Measurements from ENCODE around the gene PRSS2. TPM values are rescaled to one million over a fixed set of nuclear protein-coding genes. Genes with fewer than 3 reads are reported as not detected.

PRSS2 gene
- total and polyA plus RNA-seq, 9 of the 15 experiments (the other 6 are each of a cell fraction or from before 2014, with no cell fraction given), result 1.3 to 23.9 (median 3.8) TPM

DNA sequence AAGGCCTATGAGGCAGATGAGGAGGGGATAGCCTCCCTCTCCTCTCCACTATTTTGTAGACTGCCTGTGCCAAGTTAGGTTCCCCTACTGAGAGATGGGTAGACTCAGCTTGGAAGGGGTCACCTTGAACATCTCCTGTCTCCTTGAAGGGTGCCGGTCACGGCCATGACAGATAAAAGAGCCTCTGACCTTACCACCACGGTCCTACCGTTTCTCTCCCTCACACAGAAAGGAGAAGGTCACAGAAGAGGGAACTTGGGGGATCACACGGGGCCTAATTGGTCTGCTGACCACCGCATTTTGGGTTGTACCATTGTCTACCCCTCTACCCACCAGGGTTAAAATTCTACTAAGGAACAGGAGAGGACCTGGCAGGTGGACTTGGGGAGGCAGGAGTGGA, 17.0 kb downstream of the PRSS2 start:
- Histone ChIP-seq H3K4me2 (ENCODE audit: insufficient read depth, low read length) (peak overlapping the region; percentile 51), H3K9me1 (ENCODE audit: control insufficient read depth, insufficient read depth, low read length) (no peaks in the 10 kb centered on the region), H3K4me3 (no peak overlapping the region), H3K79me2 (ENCODE audit: control insufficient read depth, insufficient read depth, low read length) (no peaks in the 10 kb centered on the region), H3K9ac (ENCODE audit: insufficient read depth in 1 of 2, low read depth in 2 of 2, low read length in 2 of 2) (peak overlapping the region in 1 of 2 experiments; percentile 10; a peak in 1 of 4 replicates), H2AFZ (ENCODE audit: low read depth, low read length) (no peak overlapping the region), H3K9me3 (replicated peaks; ENCODE audit: control insufficient read depth, insufficient read depth, low read depth, low read length) (no peaks in the 10 kb centered on the region), H4K20me1 (replicated peaks; ENCODE audit: control insufficient read depth, insufficient read depth, low read length) (no peaks in the 10 kb centered on the region), H3K4me1 (replicated peaks in 1 of 2; ENCODE audit: control insufficient read depth in 2 of 2, insufficient read depth in 2 of 2, low read length in 2 of 2) (peaks cover 2 to 17% of the 10 kb centered on the region in 2 experiments; a peak in 4 of 5 replicates), H3K36me3 (ENCODE audit: control insufficient read depth, insufficient read depth, low read length) (no peaks in the 10 kb centered on the region), H3K27me3 (ENCODE audit: control insufficient read depth in 2 of 2, insufficient read depth in 2 of 2, low read length in 2 of 2) (peaks cover 0 to 22% of the 10 kb centered on the region in 2 experiments; a peak in 3 of 5 replicates), H3K27ac (ENCODE audit: extremely low read depth, low read depth, low read length) (no peak overlapping the region; the same call in 2 of the 3 replicates)
- in situ Hi-C loops (cut with MboI), result loop anchor here (25.0 kb wide), 1 partner anchor 150 kb away; no protein-coding TSS in a partner anchor
- no peak for DNase-seq (ENCODE audit: extremely low read depth in 1 of 4, low spot score in 3 of 4)
- intact Hi-C loops (cut with micrococcal nuclease), result no loop called here
- BruUV-seq (replicated peaks), result no TSS peak
- no peak for ATAC-seq
- ChIA-PET CTCF (ENCODE audit: low intra/inter-chr PET ratio) (no interaction called here), POLR2A (interaction anchor here (1.0 kb wide), 1 partner anchor 9 kb away, joined by 3 read pairs; no protein-coding TSS in a partner anchor)
- WGBS (ENCODE audit: insufficient coverage, low coverage, missing lambda C conversion rate), result 4% methylated on average over 6 of the region's 6 CpGs
- no peak for FAIRE-seq
- TF ChIP-seq TCF7L2 (IDR thresholded peaks at IDR 0.05; ENCODE audit: low read depth, low read length) (no peak), RFX1 (IDR thresholded peaks at IDR 0.05) (no peak), ZNF324 (CRISPR knock-in tag; IDR thresholded peaks at IDR 0.05) (no peak), ETV5 (CRISPR knock-in tag; IDR thresholded peaks at IDR 0.05; ENCODE audit: low read depth) (0 out of 2 replicates have a peak, but pooled peaks have one; percentile 25)
- TF ChIP-seq, protein P1, sequence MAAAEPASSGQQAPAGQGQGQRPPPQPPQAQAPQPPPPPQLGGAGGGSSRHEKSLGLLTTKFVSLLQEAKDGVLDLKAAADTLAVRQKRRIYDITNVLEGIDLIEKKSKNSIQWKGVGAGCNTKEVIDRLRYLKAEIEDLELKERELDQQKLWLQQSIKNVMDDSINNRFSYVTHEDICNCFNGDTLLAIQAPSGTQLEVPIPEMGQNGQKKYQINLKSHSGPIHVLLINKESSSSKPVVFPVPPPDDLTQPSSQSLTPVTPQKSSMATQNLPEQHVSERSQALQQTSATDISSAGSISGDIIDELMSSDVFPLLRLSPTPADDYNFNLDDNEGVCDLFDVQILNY (CRISPR knock-in tag; IDR thresholded peaks at IDR 0.05), result 0 out of 2 replicates have a peak, but pooled peaks have one; percentile 21
- TF ChIP-seq, protein P2, sequence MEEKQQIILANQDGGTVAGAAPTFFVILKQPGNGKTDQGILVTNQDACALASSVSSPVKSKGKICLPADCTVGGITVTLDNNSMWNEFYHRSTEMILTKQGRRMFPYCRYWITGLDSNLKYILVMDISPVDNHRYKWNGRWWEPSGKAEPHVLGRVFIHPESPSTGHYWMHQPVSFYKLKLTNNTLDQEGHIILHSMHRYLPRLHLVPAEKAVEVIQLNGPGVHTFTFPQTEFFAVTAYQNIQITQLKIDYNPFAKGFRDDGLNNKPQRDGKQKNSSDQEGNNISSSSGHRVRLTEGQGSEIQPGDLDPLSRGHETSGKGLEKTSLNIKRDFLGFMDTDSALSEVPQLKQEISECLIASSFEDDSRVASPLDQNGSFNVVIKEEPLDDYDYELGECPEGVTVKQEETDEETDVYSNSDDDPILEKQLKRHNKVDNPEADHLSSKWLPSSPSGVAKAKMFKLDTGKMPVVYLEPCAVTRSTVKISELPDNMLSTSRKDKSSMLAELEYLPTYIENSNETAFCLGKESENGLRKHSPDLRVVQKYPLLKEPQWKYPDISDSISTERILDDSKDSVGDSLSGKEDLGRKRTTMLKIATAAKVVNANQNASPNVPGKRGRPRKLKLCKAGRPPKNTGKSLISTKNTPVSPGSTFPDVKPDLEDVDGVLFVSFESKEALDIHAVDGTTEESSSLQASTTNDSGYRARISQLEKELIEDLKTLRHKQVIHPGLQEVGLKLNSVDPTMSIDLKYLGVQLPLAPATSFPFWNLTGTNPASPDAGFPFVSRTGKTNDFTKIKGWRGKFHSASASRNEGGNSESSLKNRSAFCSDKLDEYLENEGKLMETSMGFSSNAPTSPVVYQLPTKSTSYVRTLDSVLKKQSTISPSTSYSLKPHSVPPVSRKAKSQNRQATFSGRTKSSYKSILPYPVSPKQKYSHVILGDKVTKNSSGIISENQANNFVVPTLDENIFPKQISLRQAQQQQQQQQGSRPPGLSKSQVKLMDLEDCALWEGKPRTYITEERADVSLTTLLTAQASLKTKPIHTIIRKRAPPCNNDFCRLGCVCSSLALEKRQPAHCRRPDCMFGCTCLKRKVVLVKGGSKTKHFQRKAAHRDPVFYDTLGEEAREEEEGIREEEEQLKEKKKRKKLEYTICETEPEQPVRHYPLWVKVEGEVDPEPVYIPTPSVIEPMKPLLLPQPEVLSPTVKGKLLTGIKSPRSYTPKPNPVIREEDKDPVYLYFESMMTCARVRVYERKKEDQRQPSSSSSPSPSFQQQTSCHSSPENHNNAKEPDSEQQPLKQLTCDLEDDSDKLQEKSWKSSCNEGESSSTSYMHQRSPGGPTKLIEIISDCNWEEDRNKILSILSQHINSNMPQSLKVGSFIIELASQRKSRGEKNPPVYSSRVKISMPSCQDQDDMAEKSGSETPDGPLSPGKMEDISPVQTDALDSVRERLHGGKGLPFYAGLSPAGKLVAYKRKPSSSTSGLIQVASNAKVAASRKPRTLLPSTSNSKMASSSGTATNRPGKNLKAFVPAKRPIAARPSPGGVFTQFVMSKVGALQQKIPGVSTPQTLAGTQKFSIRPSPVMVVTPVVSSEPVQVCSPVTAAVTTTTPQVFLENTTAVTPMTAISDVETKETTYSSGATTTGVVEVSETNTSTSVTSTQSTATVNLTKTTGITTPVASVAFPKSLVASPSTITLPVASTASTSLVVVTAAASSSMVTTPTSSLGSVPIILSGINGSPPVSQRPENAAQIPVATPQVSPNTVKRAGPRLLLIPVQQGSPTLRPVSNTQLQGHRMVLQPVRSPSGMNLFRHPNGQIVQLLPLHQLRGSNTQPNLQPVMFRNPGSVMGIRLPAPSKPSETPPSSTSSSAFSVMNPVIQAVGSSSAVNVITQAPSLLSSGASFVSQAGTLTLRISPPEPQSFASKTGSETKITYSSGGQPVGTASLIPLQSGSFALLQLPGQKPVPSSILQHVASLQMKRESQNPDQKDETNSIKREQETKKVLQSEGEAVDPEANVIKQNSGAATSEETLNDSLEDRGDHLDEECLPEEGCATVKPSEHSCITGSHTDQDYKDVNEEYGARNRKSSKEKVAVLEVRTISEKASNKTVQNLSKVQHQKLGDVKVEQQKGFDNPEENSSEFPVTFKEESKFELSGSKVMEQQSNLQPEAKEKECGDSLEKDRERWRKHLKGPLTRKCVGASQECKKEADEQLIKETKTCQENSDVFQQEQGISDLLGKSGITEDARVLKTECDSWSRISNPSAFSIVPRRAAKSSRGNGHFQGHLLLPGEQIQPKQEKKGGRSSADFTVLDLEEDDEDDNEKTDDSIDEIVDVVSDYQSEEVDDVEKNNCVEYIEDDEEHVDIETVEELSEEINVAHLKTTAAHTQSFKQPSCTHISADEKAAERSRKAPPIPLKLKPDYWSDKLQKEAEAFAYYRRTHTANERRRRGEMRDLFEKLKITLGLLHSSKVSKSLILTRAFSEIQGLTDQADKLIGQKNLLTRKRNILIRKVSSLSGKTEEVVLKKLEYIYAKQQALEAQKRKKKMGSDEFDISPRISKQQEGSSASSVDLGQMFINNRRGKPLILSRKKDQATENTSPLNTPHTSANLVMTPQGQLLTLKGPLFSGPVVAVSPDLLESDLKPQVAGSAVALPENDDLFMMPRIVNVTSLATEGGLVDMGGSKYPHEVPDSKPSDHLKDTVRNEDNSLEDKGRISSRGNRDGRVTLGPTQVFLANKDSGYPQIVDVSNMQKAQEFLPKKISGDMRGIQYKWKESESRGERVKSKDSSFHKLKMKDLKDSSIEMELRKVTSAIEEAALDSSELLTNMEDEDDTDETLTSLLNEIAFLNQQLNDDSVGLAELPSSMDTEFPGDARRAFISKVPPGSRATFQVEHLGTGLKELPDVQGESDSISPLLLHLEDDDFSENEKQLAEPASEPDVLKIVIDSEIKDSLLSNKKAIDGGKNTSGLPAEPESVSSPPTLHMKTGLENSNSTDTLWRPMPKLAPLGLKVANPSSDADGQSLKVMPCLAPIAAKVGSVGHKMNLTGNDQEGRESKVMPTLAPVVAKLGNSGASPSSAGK (IDR thresholded peaks at IDR 0.05), result no peak

Measured in K562 (cell line).